VCaP (cell line): ENCODE data around the gene PLCXD1.
"Not testable (repeated sequence)": the region's sequence is repeated elsewhere in the genome, so short reads cannot be mapped to it uniquely, and the experiment has no call there.

Source experiments
- H3K27ac ChIP-seq: fragments of 450-650 bp; 2 replicates; pipeline ENCODE4 v1.5.1; 2017
- CTCF ChIP-seq: fragments of 450-650 bp; conservative IDR thresholded peaks from 2 replicates; pipeline ENCODE4 v1.5.1; 2017; ENCODE audit warnings: mild to moderate bottlenecking, moderate library complexity

PLCXD1 gene

DNA sequence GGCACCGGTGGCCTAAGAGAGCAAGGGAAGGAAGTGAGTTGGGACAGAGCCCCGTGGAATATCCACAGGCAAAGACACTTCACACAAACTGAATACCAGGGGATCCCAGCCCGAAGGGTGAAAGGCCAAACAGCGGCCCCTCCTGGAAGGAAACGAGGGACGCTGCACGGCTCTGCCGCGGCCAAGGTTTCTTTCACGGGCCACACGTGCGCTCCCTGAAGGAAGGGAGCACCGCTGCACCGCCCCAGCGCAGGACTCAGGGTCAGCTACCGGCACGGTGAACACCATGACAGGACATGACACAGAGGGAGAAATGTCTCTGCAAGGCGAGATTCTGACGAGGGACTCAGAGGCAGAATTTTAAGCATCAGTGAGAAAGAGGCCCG is 69.0 kb downstream of the PLCXD1 start:
- no peak overlapping the region for H3K27ac ChIP-seq
- no peak for TF ChIP-seq CTCF

- no peak overlapping the region for H3K27ac ChIP-seq
- no peak for TF ChIP-seq CTCF
These were observed 69.5 kb downstream of the PLCXD1 start for GRCh38 chrX:350534-351323.

DNA sequence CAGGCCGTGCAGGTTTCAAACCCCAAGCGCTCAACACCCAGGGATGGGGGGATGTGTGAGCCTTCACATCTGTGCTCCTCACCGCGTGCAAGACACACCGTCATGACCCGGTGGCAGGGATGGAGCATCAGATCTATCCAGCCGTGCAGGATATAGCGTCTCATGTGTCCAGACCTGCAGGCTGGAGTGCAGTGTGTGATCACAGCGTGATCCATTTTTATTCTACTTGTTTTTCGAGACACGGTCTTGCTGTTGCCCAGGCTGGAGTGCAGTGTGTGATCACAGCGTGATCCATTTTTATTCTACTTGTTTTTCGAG is 70.1 kb downstream of the PLCXD1 start:
- not testable (repeated sequence) for H3K27ac ChIP-seq

DNA sequence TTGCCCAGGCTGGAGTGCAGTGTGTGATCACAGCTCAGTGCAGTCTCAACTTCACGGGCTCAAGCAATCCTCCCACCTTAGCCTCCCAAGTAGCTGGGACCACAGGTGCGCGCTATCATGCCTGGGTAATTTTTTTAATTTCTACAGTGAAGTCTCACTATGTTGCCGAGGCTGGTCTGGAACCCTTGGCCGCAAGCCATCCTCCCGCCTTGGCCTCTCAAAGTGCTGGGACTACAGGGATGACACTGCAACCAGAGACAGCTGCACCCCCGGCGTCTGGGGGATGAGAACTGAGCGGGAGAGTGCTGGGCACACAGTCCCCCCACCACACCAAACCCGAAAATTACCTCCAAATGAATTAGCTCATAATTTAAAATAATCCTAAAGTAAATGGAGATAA is 70.6 kb downstream of the PLCXD1 start:
- TF ChIP-seq CTCF: no peak
- H3K27ac ChIP-seq: no peak overlapping the region

DNA sequence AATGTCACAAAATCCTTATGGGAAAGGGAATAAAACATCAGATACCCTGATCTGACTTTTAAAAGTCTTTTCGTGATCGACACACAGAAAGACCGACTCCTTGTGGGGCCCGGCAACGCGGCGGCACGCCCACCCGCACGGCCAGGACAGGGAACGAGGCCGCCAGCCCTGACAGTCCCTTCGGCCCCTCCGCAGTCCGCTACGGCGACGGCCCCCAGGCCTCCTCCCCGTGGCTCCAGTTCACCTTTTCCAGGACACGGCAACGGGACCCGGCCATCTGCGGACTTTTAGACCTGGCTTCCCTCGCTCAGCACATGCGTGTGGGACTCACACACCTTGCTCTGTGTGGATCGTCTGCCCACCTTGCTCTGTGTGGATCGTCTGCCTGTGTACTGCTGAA is 71.0 kb downstream of the PLCXD1 start:
- no peak overlapping the region for H3K27ac ChIP-seq
- no peak for TF ChIP-seq CTCF

DNA sequence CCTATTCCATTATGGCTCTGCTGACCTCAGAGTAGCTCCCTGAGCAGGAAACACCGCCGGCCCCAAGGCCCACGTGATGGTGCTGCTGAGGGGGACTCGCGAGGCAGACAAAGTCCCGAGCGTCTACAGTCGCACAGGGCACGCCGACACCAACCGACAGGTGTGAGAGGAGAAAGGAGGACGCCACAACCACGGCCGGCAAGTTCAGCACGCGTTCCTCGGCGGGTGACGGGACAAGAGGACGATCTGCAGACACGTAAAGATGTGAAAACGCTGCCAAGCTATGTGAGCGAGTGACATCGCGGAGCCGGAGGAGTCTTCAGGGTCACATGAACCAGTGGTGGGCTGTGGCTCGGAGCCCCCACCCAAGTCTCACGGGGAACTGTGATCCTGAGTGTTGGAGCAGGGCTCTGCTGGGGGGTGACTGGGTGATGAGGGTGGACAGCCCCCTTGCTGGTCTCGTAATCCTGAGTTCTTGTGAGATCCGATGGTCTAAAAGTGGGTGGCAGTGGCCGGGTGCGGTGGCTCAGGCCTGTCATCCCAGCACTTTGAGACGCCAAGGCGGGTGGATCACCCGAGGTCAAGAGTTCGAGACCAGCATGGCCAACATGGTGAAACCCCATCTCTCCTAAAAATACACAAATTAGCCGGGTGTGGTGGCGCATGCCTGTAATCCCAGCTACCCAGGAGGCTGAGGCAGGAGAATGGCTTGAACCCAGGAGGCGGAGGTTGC is 71.6 kb downstream of the PLCXD1 start:
- no peak overlapping the region for H3K27ac ChIP-seq
- no peak for TF ChIP-seq CTCF
